Jurkat, Clone E6-1 (cell line): ENCODE data around the gene IL20.
A peak's percentile ranks its signal among the peaks of the same experiment; 100 is the strongest.

Experiments used
- DNase-seq: peaks from one replicate; pipeline ENCODE4 v3.0.0-alpha.2; 2011; ENCODE audit warnings: low read depth, low spot score
- H3K4me3 ChIP-seq: 2 replicates; pipeline ENCODE4 v1.5.1; 2011; ENCODE audit warnings: mild to moderate bottlenecking, low read length, control low read depth, moderate library complexity

The IL20 gene

GRCh38 chr1:206867716-206868115 lies 2.3 kb downstream of the IL20 start:
- DNase-seq = no peak
- H3K4me3 ChIP-seq = no peak overlapping the region

GRCh38 chr1:206868264-206868663 lies 2.8 kb downstream of the IL20 start:
- no peak for DNase-seq
- H3K4me3 ChIP-seq = no peak overlapping the region

GRCh38 chr1:206872139-206872538 lies 6.7 kb downstream of the IL20 start:
- DNase-seq = no peak
- no peak overlapping the region for H3K4me3 ChIP-seq

GRCh38 chr1:206873603-206874188 lies 8.3 kb downstream of the IL20 start:
- H3K4me3 ChIP-seq = no peak overlapping the region
- DNase-seq = no peak

DNA sequence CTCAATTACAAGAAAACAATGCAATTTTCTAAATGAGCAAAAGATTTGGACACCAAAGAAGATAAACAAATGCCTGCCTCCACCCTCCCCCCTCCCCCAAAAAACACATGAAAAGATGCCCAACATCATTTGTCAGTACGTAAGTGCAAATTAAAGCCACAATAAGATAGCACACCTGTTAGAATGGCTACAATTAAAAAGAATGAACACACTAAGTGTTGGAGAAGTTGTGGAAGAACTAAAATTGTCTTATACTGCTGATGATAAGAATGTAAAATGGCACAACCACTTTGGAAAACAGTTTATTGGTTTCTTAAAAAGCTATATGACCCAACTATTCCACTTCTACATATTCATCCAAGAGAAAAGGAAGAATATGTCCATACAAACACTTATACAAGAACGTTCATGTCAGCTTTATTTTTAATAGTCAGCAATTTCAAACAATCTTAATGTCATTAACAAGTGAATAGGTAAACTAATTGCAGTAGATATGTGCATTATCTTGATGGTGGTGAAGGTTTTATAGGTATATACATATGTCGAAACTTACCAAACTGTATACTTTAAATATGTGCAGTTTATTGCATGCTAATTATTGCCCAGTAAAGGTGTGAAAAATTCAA lies 10.4 kb downstream of the IL20 start:
- no peak overlapping the region for H3K4me3 ChIP-seq

GRCh38 chr1:206878456-206878855 lies 13.0 kb downstream of the IL20 start:
- DNase-seq = peak; percentile 17

More for the DNA sequence above, 10.4 kb downstream of the IL20 start:
- no peak for DNase-seq

GRCh38 chr1:206880314-206880713 lies 14.9 kb downstream of the IL20 start:
- DNase-seq = no peak
- no peak overlapping the region for H3K4me3 ChIP-seq

More at GRCh38 chr1:206878456-206878855, 13.0 kb downstream of the IL20 start:
- no peak overlapping the region for H3K4me3 ChIP-seq

GRCh38 chr1:206882555-206882954 lies 17.1 kb downstream of the IL20 start:
- no peak for DNase-seq
- no peak overlapping the region for H3K4me3 ChIP-seq

DNA sequence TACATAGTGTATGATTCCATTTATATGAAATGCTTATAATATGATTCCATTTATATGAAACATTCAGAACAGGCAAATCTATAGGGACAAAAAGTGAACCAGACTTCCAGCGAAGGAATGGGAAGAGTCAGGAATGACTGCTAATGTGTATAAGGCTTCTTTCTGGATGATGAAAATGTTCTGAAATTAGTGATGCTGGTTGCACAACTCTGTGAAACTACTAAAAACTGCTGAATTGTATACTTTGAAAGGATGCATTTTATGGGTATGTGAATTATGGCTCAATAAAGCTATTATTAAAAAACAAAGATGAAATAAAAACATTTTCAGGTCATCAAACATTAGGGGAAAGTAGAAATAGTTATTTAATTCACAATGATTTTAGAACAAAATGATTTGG lies 17.7 kb downstream of the IL20 start:
- DNase-seq = no peak

GRCh38 chr1:206883876-206884275 lies 18.5 kb downstream of the IL20 start:
- H3K4me3 ChIP-seq = no peak overlapping the region
- DNase-seq = no peak

More for the DNA sequence above, 17.7 kb downstream of the IL20 start:
- H3K4me3 ChIP-seq = no peak overlapping the region

DNA sequence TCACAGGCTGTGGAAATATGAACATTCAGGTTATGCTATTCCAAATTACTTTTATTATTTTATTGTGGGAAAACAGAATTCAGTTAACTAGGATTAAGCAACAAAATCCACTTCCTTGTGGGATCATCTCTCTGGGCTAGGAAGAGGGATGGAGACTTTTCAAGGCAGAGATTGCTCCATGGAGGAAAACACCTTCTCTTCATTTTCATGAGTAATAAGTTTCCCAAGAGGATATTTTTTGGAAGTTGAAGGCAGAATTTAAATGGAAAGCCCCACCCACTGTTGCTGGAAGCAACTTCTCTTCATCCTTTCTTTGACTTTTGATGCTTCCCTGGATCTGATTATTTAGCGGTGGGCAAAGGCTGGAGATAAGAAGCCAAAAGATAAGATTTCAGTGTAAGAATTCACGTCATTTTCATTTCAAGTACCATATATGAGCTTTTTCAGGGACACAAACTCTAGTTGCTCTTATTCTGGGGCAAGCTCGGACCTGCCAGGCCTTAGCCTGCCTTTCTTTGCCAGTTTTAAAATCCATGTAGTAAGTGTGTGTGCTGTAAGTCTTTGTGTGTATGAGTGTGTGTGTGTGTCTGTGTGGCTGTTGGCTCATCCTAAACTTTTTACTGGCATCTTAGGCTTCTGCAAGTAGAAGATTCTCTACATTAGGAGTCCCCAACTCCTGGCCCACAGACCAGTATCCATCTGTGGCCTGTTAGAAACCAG lies 20.1 kb downstream of the IL20 start:
- no peak for DNase-seq
- no peak overlapping the region for H3K4me3 ChIP-seq

GRCh38 chr1:206886831-206887230 lies 21.4 kb downstream of the IL20 start:
- no peak overlapping the region for H3K4me3 ChIP-seq
- no peak for DNase-seq

DNA sequence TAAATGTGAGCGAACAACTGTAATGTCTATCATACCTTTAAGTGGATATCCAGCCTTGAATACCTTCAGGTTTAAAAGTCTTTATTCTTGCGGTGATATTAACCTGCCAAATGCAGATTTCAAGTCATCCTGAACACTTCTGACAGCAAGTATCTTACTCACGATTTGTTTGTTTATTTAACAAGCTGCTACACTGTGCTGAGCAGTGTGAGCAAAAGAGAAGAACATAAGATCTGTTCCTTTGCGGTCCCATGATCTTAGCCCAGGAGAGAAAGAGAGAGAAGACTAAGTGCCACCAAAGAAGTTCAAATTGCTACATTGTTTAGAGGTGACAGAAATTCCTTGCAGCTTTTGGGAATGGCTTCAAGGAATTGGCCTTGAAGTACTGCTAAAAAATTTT lies 22.3 kb downstream of the IL20 start:
- no peak for DNase-seq
- H3K4me3 ChIP-seq = no peak overlapping the region

GRCh38 chr1:206890125-206891060 lies 25.0 kb downstream of the IL20 start:
- DNase-seq = no peak
- H3K4me3 ChIP-seq = no peak overlapping the region

- H3K4me3 ChIP-seq = no peak overlapping the region
- no peak for DNase-seq
Measured at GRCh38 chr1:206891412-206891811, 26.0 kb downstream of the IL20 start.

GRCh38 chr1:206892351-206892984 lies 27.0 kb downstream of the IL20 start:
- DNase-seq = no peak
- H3K4me3 ChIP-seq = no peak overlapping the region

GRCh38 chr1:206893380-206893779 lies 28.0 kb downstream of the IL20 start:
- H3K4me3 ChIP-seq = no peak overlapping the region
- no peak for DNase-seq

DNA sequence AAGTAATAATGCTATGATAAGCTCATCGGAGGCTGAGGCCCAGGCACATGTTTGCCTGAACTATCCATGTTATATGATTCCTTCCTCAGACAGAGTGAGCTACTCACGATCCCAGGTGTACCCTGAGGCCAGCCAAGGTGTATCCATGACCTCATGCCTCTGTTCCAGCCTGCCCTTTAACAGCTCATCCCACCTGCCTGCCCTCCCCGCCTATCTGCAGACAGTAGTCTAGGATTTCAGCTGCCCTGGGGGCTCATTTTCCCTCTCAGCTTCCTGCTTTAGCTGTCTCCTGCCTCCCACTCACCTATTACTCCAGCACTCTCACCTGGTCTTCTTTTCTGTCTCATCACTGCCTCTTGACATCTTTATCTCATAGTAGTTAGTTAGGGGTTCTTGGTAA lies 29.9 kb downstream of the IL20 start:
- DNase-seq = no peak
- H3K4me3 ChIP-seq = no peak overlapping the region

DNA sequence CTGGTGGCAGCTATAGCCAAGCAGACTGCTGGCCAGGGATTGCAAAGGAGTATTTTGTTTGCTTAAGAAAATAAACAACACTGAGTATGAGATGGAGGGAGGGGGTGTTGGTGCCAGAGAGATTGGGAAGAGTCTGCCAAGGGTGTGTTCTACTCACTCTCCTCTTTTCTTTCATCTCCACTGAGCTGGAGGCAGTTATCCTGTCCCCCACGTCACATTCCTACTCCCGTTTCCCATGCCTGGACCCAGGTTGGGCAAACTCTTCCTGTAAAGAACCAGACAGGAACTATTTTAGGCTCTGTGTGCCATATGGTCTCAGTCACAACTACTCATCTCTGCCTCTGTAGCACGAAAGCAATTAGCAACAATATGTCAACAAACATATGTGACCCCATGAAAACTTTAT lies 30.4 kb downstream of the IL20 start:
- no peak overlapping the region for H3K4me3 ChIP-seq
- no peak for DNase-seq
